HG02678 (cell line): ENCODE measurements around the gene LSMEM2.

Experiments
- ATAC-seq: cut with Tn5 transposase; IDR thresholded peaks from one replicate; pipeline ENCODE4 v1.9.1; 2021; ENCODE audit warnings: mild to moderate bottlenecking, moderate library complexity; ENCODE audit not compliant: unreplicated experiment

The LSMEM2 gene

GRCh38 chr3:50319894-50320625, 41.2 kb downstream of the LSMEM2 start:
- ATAC-seq = no peak

- ATAC-seq = peak; percentile 59
Observed at GRCh38 chr3:50320853-50321335, 42.0 kb downstream of the LSMEM2 start.

- peak; percentile 83 for ATAC-seq
Observed at GRCh38 chr3:50321336-50322114, 42.6 kb downstream of the LSMEM2 start.

GRCh38 chr3:50322115-50322385, 43.2 kb downstream of the LSMEM2 start:
- no peak for ATAC-seq

GRCh38 chr3:50322386-50323091, 43.7 kb downstream of the LSMEM2 start, which contains the start of gene HYAL2:
Gene HYAL2 (minus strand): TSS chr3:50322745. CDS start chr3:50320489, 2,256 bp downstream.
- no peak for ATAC-seq

- ATAC-seq = no peak
Observed at GRCh38 chr3:50323092-50323600, 44.3 kb downstream of the LSMEM2 start.

GRCh38 chr3:50323614-50324199, 44.8 kb downstream of the LSMEM2 start:
- ATAC-seq = no peak

GRCh38 chr3:50324351-50325112, 45.6 kb downstream of the LSMEM2 start:
- no peak for ATAC-seq

- no peak for ATAC-seq
Observed at GRCh38 chr3:50325113-50325480, 46.2 kb downstream of the LSMEM2 start.

GRCh38 chr3:50325497-50326181, 46.8 kb downstream of the LSMEM2 start:
- ATAC-seq = no peak

- no peak for ATAC-seq
Observed at GRCh38 chr3:50326182-50326541, 47.3 kb downstream of the LSMEM2 start.

GRCh38 chr3:50327129-50327528, 48.2 kb downstream of the LSMEM2 start:
- no peak for ATAC-seq

- peak; percentile 94 for ATAC-seq
Observed at GRCh38 chr3:50327943-50328691, 49.2 kb downstream of the LSMEM2 start, which contains the start of gene TUSC2. Gene TUSC2 (minus strand): TSS chr3:50328223. CDS start chr3:50328099, 124 bp downstream.

GRCh38 chr3:50330330-50330729, 51.4 kb downstream of the LSMEM2 start:
- no peak for ATAC-seq

- no peak for ATAC-seq
Observed at GRCh38 chr3:50331364-50331907, 52.5 kb downstream of the LSMEM2 start.

- ATAC-seq = no peak
Observed at GRCh38 chr3:50333744-50334328, 54.9 kb downstream of the LSMEM2 start.

GRCh38 chr3:50334339-50335075, 55.6 kb downstream of the LSMEM2 start:
- no peak for ATAC-seq
